ENCODE results near the gene OTOF. TPM values are rescaled to one million over a fixed set of nuclear protein-coding genes. Genes with fewer than 3 reads are reported as not detected.

Gene OTOF
- total and polyA plus RNA-seq, 2 donors (not counting 3 experiments of a cell fraction or from before 2014, with no cell fraction given): 0.06 to 0.22 TPM

- intact Hi-C loops (cut with micrococcal nuclease) (no loop called here), dilution Hi-C loops (cut with MboI; ENCODE audit: extremely low pct_ligation_motif_present, low sequenced_read_pairs) (no loop called here)
- Histone ChIP-seq H3K36me3 (ENCODE audit: control insufficient read depth in 2 of 2, extremely low read depth in 1 of 2, insufficient read depth in 2 of 2, low read length in 2 of 2) (no peaks in the 10 kb centered on the region), H3K9me3 (replicated peaks; ENCODE audit: control insufficient read depth, insufficient read depth, low read length) (no peaks in the 10 kb centered on the region), H3K9me1 (replicated peaks; ENCODE audit: control insufficient read depth, extremely low read depth, insufficient read depth, low read length) (no peaks in the 10 kb centered on the region), H3K4me3 (replicated peaks in 1 of 3; ENCODE audit: insufficient read depth in 1 of 3, low read depth in 1 of 3, low read length in 3 of 3) (no peak overlapping the region), H3K27ac (ENCODE audit: insufficient read depth, low read depth, low read length) (no peak overlapping the region), H3K9ac (replicated peaks; ENCODE audit: extremely low read depth, insufficient read depth, low read length) (no peak overlapping the region), H3K27me3 (ENCODE audit: control insufficient read depth in 2 of 2, insufficient read depth in 2 of 2, low read length in 2 of 2) (no peaks in the 10 kb centered on the region), H3K4me2 (ENCODE audit: insufficient read depth, low read length) (no peak overlapping the region), H2AFZ (ENCODE audit: low read depth, low read length) (no peak overlapping the region), H3K4me1 (ENCODE audit: control insufficient read depth, extremely low read depth, insufficient read depth, low read length) (peaks cover 4% of the 10 kb centered on the region), H3K79me2 (ENCODE audit: control insufficient read depth, insufficient read depth, low read length) (no peaks in the 10 kb centered on the region), H4K20me1 (replicated peaks; ENCODE audit: control insufficient read depth, extremely low read depth, insufficient read depth, low read length) (no peaks in the 10 kb centered on the region)
- no peak for DNase-seq (ENCODE audit: low read depth, low spot score)
- CTCF ChIA-PET: interaction anchor here (1.0 kb wide), 1 partner anchor 51 kb away, joined by 3 read pairs; no protein-coding TSS in a partner anchor
- no peak for TF ChIP-seq MYC (IDR thresholded peaks at IDR 0.05; ENCODE audit: low read depth, low read length)
- POLR2A ChIA-PET: no interaction called here
- no peak for FAIRE-seq
- BruUV-seq (replicated peaks): no TSS peak
Observed at GRCh38 chr2:26526589-26526988, 48.7 kb upstream of the OTOF start.

- ChIA-PET CTCF (interaction anchor here (1.0 kb wide), 1 partner anchor 52 kb away, joined by 3 read pairs; no protein-coding TSS in a partner anchor), POLR2A (no interaction called here)
- dilution Hi-C loops (cut with MboI; ENCODE audit: extremely low pct_ligation_motif_present, low sequenced_read_pairs) (no loop called here), intact Hi-C loops (cut with micrococcal nuclease) (no loop called here)
- TF ChIP-seq JUN (IDR thresholded peaks at IDR 0.05; ENCODE audit: borderline replicate concordance, insufficient read depth, insufficient read length, low read depth): no peak
- no peak for TF ChIP-seq GATA2 (IDR thresholded peaks at IDR 0.05; ENCODE audit: insufficient read depth, insufficient read length, low read depth, low read length)
- TF ChIP-seq, protein P1, sequence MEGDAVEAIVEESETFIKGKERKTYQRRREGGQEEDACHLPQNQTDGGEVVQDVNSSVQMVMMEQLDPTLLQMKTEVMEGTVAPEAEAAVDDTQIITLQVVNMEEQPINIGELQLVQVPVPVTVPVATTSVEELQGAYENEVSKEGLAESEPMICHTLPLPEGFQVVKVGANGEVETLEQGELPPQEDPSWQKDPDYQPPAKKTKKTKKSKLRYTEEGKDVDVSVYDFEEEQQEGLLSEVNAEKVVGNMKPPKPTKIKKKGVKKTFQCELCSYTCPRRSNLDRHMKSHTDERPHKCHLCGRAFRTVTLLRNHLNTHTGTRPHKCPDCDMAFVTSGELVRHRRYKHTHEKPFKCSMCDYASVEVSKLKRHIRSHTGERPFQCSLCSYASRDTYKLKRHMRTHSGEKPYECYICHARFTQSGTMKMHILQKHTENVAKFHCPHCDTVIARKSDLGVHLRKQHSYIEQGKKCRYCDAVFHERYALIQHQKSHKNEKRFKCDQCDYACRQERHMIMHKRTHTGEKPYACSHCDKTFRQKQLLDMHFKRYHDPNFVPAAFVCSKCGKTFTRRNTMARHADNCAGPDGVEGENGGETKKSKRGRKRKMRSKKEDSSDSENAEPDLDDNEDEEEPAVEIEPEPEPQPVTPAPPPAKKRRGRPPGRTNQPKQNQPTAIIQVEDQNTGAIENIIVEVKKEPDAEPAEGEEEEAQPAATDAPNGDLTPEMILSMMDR (IDR thresholded peaks at IDR 0.05; ENCODE audit: extremely low read depth in 1 of 2, insufficient read depth in 1 of 2, low read depth in 1 of 2, low read length in 2 of 2): no peak
- TF ChIP-seq MAX (IDR thresholded peaks at IDR 0.05; ENCODE audit: insufficient read depth, insufficient read length): no peak
- TF ChIP-seq POLR2A (IDR thresholded peaks at IDR 0.05; ENCODE audit: low read depth, low read length): no peak
- no peak for TF ChIP-seq POLR2AphosphoS5 (IDR thresholded peaks at IDR 0.05; ENCODE audit: insufficient read depth, low read depth, low read length)
- TF ChIP-seq MYC (IDR thresholded peaks at IDR 0.05; ENCODE audit: low read depth, low read length): no peak
- no peak for TF ChIP-seq EZH2 (IDR thresholded peaks at IDR 0.05; ENCODE audit: borderline replicate concordance, low read depth, low read length, severe bottlenecking)
- no peak for TF ChIP-seq FOS (IDR thresholded peaks at IDR 0.05; ENCODE audit: borderline replicate concordance, insufficient read depth, low read length)
- H3K9ac ChIP-seq (replicated peaks; ENCODE audit: extremely low read depth, insufficient read depth, low read length): no peak overlapping the region
- H3K27ac ChIP-seq (ENCODE audit: insufficient read depth, low read depth, low read length): no peak overlapping the region
- FAIRE-seq (no peak), DNase-seq (ENCODE audit: low read depth, low spot score) (no peak)
- H4K20me1 ChIP-seq (replicated peaks; ENCODE audit: control insufficient read depth, extremely low read depth, insufficient read depth, low read length): no peaks in the 10 kb centered on the region
- no peaks in the 10 kb centered on the region for H3K9me1 ChIP-seq (replicated peaks; ENCODE audit: control insufficient read depth, extremely low read depth, insufficient read depth, low read length)
- no peak overlapping the region for H2AFZ ChIP-seq (ENCODE audit: low read depth, low read length)
- H3K79me2 ChIP-seq (ENCODE audit: control insufficient read depth, insufficient read depth, low read length): no peaks in the 10 kb centered on the region
- H3K4me1 ChIP-seq (ENCODE audit: control insufficient read depth, extremely low read depth, insufficient read depth, low read length): peaks cover 4% of the 10 kb centered on the region
- no TSS peak for BruUV-seq (replicated peaks)
- H3K27me3 ChIP-seq (ENCODE audit: control insufficient read depth in 2 of 2, insufficient read depth in 2 of 2, low read length in 2 of 2): peaks cover 0 to under 1% of the 10 kb centered on the region in 2 experiments
- no peaks in the 10 kb centered on the region for H3K36me3 ChIP-seq (ENCODE audit: control insufficient read depth in 2 of 2, extremely low read depth in 1 of 2, insufficient read depth in 2 of 2, low read length in 2 of 2)
- no peaks in the 10 kb centered on the region for H3K9me3 ChIP-seq (replicated peaks; ENCODE audit: control insufficient read depth, insufficient read depth, low read length)
- H3K4me2 ChIP-seq (ENCODE audit: insufficient read depth, low read length): no peak overlapping the region
- no peak overlapping the region for H3K4me3 ChIP-seq (replicated peaks in 1 of 3; ENCODE audit: insufficient read depth in 1 of 3, low read depth in 1 of 3, low read length in 3 of 3)
Observed at GRCh38 chr2:26526105-26526504, 48.2 kb upstream of the OTOF start.

All from endothelial cell of umbilical vein (primary cell).